ENCODE measurements around the gene CABP4.
"Not testable (repeated sequence)": the region's sequence is repeated elsewhere in the genome, so short reads cannot be mapped to it uniquely, and the experiment has no call there.

Gene CABP4

DNA sequence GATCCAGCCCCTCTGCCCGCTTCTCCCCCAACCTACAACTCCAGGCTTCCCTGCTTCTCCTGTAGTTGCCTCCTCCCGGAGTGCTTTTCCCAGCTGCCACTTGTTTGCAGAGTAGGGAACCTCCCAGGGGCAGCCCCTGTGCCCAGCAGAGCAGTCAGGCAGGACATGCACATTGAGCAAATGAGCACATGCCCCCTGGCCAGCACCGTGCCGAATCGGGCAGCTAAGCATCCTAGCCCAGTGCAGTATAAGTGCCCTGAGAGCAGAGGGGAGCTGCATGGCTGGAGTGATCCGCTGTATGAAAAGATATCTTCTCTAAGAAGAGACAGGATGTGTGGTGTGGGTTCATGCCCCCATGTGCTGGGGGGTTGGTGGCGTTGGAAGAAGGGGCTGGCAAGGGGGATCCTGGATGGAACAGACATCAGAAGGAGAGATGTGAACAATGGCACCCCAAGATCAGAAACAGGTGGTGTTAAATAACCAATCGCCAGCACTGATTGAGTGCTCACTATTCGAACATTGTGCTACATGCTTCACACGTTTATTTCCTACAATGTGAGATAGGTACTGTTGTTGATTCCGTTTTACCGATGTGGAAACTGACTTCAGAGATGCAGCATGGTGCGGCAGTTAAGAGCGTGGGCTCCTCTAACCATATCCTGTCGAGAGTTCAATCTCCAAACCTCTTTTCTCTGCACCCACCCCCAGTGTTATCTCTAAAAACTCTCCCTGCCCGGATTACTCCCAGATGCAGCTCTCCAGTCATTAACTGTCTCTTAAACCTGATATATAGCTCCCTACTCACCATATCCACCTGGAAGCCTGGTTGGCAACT lies 28.9 kb downstream of the CABP4 start:
- DNase-seq, result no peak

DNA sequence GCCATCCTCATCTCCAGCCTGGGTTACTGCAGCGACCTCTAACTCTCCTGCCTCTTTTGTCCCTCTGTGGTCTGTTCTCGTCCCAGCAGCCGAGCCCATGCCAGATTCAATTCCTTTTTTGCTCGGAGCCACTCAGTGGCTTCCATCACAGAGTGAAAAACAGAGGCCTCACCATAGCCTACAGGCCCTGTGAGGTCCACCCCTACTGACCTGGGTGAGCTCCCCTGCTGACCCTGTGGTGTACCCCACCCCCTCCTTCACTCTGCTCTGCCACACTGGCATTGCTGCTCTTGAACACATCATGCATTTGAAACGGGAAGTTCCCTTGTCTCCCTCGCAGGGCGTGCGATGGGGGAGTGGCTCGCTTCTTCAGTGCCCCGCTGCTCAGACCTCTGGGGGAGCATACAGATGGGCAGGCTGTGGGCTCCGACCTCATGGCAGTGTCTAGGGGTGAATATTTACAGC lies 29.7 kb downstream of the CABP4 start:
- DNase-seq, result no peak

DNA sequence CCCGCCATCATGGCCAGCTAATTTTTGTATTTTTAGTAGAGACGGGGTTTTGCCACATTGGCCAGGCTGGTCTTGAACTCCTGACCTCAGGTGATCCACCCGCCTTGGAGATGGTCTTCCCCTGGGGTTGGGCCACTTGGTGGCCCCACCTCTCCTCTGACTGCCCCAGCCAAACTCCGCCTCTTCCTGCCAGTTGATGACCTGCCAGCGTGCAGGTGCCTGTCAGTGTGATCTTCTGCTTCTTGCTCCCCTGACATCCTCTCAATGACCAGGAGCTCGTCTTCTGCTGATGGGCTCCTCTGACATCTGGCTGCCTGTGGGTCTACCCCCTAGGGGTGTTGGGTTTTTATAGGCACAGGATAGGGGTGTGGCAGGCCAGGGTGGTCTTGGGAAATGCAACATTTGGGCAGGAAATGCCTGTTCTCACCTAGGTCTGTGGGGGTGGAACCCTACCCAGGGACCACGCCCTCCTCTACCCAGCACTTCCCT lies 30.8 kb downstream of the CABP4 start:
- not testable (repeated sequence) for DNase-seq

DNA sequence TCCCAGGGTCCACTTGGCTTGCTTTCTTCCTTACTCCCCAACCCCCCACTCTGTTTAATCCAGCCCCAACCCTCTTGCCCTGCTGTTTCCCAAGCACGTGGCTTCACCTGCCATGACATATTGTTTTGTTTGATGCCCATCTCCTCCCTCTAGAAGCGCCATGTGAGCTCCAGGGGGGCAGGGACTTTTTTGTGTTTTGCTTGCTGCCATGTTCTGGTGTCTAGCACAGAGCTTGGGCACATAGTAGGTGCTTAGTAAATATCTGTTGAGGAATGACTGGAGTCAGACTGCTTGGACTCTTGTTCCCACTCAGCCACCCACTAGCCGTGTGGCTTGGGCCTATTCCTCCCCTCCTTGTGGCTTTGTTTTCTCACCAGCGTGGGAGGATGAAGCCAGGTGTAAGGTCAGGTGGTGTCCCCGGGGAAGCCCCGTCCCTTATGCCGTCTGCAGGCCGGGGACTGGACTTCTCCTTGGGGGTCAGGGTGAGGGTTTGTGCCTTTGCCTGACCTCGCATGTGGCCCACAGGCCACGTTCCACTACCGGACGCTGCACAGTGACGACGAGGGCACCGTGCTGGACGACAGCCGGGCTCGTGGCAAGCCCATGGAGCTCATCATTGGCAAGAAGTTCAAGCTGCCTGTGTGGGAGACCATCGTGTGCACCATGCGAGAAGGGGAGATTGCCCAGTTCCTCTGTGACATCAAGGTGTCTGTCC lies 31.5 kb downstream of the CABP4 start:
- no peak for DNase-seq

DNA sequence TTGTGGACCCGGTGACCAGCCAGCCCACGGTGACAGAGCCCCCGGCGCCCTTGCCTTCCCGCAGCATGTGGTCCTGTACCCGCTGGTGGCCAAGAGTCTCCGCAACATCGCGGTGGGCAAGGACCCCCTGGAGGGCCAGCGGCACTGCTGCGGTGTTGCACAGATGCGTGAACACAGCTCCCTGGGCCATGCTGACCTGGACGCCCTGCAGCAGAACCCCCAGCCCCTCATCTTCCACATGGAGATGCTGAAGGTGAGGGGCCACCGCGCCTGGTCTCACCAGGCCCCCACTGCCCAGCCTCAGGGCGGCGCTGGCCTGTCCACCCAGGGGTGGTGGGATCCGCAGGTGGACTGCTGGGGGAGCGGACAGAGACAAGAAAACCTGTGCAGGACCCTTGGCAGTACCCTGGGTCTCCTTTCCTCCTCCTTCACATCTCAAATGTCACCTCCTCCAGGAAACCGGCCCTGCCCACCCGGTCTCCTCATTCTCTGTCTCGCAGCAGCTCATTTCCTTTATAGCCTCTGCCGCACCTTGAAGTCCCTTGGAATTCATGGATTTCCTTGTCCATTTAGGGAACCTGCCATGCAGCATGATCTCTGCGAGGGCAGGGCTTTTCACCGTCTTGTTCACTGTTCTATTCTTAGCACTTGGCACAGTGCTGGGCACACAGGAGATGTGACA lies 34.2 kb downstream of the CABP4 start:
- DNase-seq, result no peak

DNA sequence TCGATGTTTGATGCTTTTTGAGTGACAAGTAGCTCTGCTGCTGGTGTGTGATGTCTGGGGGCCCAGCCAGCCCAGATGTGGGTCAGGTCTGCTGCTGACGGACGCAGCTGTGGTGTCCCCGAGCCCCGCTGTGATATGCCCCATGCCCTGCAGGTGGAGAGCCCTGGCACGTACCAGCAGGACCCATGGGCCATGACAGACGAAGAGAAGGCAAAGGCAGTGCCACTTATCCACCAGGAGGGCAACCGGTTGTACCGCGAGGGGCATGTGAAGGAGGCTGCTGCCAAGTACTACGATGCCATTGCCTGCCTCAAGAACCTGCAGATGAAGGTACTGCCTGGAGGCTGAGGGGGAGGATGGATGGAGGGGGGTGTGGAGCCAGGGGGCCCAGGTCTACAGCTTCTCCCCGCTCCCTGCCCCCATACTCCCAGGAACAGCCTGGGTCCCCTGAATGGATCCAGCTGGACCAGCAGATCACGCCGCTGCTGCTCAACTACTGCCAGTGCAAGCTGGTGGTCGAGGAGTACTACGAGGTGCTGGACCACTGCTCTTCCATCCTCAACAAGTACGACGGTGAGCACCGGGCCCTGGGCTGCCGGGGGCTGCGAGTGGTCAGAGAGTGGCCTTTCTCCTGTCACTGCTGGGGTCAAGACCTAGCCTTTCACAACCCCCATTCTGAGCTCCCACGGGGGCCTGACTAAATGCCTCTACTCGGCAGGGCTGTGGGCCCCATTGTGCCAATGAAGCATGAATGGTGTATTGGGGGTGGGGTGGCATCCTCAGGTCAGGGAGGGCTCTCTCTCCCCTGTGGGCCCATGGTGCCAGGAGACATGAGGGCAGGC lies 35.0 kb downstream of the CABP4 start:
- no peak for DNase-seq

DNA sequence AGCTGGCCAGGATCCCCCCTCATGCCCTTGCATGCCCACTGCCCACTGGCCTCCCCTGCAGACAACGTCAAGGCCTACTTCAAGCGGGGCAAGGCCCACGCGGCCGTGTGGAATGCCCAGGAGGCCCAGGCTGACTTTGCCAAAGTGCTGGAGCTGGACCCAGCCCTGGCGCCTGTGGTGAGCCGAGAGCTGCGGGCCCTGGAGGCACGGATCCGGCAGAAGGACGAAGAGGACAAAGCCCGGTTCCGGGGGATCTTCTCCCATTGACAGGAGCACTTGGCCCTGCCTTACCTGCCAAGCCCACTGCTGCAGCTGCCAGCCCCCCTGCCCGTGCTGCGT lies 35.5 kb downstream of the CABP4 start:
- no peak for DNase-seq

DNA sequence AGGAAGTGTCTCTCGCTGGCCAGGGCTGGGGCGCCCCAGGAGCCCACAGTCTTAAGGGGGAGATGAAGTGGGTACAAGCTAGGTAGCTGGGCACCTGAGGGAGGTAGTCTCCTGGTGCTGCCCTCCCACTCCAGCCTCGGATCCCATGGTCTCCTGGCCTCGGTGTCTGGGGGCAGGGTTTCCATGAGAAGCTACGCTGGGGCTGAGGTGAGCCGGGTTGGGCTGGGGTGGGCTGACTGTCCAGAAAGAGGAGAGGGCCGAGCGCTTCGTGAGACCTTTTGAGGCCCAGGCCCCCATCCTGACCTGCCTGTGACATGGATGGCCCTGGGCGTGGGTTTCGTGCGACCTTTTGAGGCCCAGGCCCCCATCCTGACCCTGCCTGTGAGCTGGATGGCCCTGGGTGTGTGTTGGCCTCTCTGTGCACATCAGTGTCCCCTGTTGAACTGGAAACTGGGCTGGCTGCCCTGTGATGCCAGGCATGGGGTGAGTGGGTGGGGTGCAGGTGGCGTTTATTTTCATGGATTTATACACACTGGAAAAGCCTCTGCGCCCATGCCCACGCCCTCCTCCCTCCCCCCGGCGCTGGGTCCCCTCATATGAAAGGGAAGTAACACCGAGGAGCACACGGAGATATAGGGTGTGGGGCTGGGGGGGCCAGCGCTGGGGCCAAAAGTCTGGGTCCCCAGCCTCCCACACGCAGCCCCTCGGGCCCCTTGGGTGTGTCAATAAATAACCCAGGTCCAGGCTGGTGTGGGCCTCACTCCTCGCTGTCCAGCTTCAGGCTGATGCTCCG lies 36.3 kb downstream of the CABP4 start:
- no peak for DNase-seq

DNA sequence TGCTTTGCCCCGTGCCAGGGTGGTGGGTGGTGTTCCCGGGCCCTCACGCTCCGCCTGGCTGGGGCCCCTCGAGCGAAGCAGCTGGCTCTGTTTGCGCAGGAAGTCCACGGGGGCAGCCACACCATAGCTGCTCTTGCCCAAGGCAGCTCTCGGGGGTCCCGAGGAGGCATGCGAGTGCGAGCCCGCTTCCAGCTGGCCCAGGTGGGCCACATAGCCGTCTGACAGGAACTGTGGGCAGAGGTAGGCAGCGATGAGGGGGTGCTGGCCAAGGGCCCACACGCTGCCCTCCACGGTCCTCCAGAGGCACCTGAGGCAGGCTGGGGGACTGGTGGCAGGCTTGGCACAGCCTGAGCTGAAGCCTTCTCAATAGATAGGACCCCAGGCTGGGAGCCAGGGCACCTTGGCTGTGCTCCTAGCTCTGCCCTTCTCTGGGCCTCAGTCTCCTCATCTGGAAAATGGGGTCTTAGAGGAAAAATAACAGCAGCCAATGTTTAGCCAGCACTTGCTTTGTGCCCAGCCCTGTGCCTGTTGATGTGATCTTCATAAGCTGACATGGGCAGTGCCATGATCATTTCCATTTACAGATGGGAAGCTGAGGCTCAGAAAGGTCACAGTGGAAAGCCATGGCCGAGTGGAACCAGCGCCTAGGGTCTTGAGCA lies 37.0 kb downstream of the CABP4 start:
- no peak for DNase-seq

DNA sequence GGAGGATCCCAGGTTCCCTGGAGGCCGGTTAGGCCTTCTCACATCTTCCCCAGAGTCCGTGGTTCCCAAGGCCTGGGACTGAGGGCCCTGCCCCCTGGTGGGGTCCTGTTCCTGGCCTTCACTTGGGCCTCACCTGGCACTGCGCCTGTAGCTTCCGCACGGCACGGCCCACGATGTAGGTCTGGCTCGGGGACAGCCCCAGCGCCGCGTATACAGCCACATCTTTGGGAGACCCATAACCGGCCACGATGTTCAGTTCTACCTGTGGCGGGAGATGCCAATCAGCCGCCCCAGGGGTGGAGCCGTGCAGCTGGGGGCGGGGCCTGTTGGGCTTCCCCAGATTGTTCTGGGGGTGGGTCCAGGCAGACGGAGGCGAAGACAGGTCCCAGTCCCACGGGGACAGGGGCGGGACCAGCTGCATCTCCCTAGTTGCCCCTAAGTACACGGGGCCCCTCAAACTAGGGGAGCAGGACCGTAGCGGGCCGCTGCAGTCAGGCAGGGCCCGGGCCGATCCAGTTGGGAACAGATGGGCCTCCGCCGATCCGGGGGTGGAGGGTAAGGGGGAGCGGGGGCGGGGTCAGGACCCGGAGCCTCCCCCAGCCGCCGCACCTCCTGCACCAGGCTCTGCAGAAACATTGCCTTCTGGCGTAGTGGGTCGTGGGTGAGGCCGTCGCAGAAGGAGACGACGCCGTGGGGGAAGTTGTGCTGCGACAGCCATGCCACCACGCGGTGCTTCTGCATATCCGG lies 37.8 kb downstream of the CABP4 start:
- DNase-seq, result no peak

DNA sequence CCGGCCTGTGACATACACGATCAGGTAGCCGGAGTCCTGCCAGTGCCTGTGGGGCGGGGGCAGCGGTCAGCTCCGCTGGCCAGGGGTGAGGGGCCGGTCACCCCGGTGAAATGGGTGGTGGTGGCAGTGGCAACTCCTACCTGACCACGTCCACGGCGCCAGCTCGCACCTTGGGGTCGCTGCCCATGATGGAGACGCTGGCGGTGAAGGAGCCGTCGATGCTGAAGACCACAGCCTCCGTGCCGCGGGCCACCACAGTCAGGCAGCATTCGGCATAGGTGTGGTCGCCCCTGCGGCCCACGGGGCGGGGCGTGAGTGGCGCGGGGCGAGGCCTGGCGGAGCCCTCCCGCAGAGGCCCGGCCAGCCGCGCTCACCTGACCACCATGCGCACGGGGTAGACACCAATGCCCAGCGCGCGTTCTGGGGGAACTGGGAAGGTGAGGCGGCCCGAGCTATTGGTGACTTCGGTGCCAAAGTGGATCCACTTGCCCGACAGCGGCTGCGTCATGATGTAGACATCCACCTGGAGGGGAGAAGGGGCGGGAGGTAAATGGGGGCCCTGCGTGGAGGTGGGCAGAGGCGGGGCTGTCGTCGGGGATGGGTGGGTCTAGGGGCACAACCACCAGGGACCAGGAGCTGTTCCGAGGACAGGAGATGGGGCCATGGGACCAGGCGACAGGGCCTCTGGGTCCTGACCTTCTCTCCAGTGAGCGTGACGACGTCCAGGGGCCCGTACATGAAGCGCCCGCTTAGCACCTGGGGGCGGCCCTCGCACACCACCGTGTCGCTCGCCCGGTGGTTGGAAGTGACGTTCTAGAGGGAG lies 38.6 kb downstream of the CABP4 start:
- DNase-seq, result no peak

DNA sequence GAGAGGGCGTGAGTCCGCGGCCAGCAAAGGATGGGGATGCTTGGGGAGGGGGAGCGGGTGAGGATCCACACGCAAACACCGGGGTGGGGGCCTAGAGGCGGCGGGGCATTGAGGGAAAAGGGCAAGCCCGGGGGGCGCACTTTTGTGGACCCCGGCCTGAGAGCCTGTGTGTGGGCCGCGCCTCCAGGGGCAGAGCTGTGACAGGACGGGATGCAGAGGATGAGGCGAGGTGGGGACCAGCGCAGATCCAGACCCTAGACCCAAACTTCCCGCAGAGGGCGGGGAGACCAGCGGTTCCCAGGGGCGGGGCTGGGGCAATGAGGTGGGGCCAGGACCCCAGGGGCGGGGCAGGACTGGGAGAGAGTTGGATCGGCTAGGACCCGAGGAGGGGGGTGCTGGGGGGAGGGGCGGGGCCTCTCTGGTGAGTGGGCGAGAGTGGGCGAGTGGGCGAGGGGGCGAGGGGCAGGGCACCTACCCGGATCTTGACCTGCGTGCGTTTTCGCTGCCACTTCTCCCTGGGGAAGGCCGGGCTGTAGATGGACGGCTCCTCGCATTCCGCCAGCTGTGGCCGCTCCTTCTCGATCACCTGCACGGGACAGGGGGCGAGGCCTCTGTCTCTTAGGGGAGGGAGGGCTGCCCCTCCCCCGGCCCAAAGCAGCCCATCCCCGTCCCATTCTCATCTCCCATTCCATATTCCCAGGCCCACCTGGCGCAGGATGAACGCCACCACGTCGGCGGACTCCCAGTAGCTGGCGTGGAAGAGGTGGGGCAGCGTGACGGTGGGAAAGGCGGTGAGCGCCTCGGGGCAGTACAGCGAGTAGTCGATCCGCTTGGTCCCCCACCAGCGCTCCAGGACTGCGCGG lies 39.4 kb downstream of the CABP4 start:
- no peak for DNase-seq

DNA sequence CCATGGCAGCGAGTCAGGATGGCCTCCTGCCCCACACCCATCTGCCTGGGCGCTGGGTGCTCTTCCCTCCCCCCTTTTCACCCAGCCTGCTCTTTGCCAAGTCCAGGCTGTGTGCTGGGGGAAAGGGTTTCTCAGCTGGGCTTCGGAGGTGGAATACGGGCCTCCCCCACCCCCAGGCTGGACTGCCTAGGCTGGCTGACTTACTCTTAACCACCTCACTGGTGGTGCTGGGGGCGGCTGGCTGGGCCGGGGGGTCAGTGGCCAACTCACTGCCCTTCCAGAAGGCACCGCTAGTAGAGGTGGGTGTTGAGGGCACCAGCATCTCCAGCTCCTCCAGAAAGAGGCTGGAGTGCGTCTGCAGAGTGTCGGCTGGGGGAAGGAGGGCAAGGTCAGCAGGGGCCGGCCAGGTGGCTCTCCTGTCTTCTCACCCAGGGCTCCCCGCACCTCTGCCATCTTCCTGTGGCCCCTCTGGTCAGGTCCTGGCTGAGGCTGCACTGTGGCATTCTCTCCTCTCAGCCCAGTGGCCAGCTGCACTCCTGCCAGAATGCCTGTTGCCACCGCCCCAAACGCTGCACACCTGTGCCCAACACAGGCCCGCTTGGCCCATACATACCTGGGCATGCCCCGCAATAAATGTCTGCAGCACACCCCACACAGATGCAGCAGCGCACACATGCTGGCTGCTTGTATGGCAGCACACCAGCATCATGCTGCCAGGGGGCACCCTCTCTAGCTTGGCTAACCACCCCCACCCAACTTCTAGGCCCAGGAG lies 40.3 kb downstream of the CABP4 start:
- DNase-seq, result no peak

DNA sequence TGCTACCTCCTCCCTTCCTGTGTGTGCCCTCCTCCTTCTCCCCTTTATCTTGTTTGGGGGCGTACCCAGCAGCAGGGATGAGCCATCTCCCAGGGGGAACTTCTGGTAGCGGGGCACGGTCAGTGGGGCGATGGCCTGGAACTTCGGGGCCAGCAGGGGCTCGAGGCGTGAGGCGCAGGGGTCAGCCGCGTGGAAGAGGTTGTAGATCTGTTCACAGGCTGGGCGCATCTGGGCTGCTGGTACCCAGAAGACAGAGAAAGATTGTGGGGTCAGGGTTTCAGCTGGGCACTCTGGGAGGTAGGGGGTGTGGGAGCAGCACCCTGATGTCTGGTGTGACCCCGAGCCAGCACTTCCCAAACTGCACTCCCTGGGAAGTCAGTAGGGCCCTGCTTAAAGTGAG lies 41.0 kb downstream of the CABP4 start:
- no peak for DNase-seq

DNA sequence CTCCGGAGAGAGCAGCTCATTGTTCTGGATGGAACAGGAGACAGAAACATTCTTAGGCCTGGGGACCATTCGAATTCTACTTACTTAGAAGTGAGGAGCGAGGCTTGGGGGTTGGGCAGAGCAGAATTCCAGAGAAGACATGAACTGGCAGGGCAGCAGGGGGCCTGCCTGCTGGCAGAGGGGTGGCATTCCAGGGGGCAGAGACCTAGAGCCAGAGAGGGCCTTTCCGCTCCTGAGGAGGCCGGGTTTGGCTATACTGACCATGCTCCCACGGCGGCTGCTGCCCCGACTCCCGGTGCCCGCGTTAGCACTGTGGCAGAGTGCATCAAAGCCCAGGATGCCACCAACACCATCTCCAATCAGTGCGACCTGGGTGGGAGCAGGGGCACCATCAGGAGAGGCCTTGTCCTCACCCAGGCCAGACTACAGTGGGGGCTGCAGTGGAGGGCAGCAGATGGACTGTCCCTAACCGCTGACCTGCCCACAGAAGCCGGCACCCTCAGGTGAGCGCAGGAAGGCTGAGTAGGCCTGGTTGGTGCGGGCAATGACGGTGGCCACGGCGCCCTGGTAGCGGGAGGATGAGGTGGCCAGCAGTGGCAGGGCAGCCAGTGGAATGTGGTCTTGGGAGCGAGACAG lies 42.6 kb downstream of the CABP4 start:
- DNase-seq, result no peak

DNA sequence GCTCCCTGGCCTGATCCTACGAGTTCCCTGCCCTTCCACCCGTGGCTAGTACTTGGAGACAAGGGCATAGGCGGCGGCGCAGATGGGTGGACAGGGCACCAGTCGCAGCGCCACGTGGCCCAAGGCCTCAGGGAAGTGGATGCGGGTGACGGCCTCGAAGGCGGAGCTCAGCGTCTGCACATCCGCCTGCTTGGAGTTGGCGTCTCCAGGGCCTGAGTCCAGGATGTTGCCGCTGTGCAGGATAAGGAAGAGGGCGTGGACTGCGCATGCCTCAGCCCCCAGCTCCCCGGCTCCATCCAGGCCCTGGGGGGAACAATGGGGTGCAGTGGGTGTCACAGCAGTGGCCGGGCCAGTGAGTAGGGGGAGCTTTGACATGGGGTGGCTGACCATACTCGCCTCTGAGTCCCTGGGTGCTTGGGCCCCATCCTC lies 43.4 kb downstream of the CABP4 start:
- no peak for DNase-seq

DNA sequence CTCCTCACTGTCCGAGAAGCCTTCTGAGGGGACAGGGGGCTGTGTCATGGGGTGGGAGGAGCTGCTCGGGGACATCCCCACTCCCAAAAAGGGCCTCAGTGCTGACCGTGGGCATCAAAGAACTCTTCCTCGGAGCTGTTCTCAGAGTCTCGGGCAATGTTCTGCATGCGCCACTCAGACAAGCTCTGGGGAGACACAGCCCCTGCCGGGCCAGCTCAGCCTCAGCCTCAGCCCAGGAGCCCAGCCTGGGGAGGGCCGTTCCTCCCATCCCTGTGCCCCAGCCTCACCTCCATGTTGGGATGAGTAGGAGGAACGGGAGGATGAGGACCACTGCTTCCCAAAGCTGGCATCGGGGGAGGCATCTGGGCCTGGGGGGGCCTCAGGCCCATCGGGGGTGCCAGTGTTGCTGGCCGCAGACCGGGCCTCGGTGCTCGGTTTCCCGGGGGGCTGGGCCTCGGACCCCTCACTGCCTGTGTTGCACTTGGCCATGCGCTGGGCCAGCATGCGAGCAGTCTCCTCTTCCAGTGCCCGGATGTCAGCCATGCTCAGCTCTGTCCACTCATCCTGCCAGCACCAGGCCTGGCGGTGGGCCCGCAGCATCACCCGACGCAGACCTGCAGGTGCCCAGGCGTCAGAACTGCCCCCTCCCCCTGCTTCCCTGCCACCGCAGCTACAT lies 44.8 kb downstream of the CABP4 start:
- no peak for DNase-seq

Measured in right forelimb (tissue), 1 donor.